HEK293 (cell line): ENCODE results near the gene DTHD1.

Source experiments
- CTCF ChIA-PET: fragments of 350-600 bp; formaldehyde crosslinking; extraction: SDS; loops from one replicate; lab custom pipeline; 2021; ENCODE audit warnings: antibody characterized with exemption; lab: Yijun Ruan, JAX
- POLR2A ChIA-PET: fragments of 300-600 bp; formaldehyde crosslinking; extraction: SDS; loops from one replicate; lab custom pipeline; 2020; ENCODE audit warnings: antibody characterized with exemption, inconsistent platforms; lab: Yijun Ruan, JAX
- H3K27ac ChIP-seq: fragments of 200-500 bp; sonication (Bioruptor generic); 2 replicates; pipeline ENCODE4 v1.5.1; 2014; ENCODE audit warnings: low read depth, low read length, control low read depth, inconsistent platforms; ENCODE audit errors: extremely low read depth
- H3K36me3 ChIP-seq, 2 experiments: fragments of 200-500 bp in 1 of 2; sonication (Bioruptor generic) in 1 of 2; 1 replicate in 1 of 2; 2 replicates in 1 of 2; pipeline ENCODE4 v1.5.1; 2014 to 2017; ENCODE audit warnings: inconsistent platforms in 2 of 2, low read length in 2 of 2; ENCODE audit not compliant: control insufficient read depth in 2 of 2, insufficient read depth in 1 of 2
- H3K4me1 ChIP-seq: fragments of 200-500 bp; sonication (Bioruptor generic); 2 replicates; pipeline ENCODE4 v1.5.1; 2014; ENCODE audit warnings: mild to moderate bottlenecking, low read length, inconsistent platforms; ENCODE audit not compliant: control insufficient read depth, insufficient read depth
- H3K4me3 ChIP-seq: 2 replicates; pipeline ENCODE4 v1.5.1; 2011; ENCODE audit warnings: low read depth, mild to moderate bottlenecking, control low read depth, low read length, moderate library complexity
- H3K9me3 ChIP-seq: fragments of 200-500 bp; sonication (Bioruptor generic); 2 replicates; pipeline ENCODE4 v1.5.1; 2014; ENCODE audit warnings: low read depth, low read length, inconsistent platforms; ENCODE audit not compliant: control insufficient read depth, insufficient read depth
- EGR2 ChIP-seq: fragments of 450-650 bp; formaldehyde crosslinking; IDR thresholded peaks from 2 replicates; pipeline ENCODE4 v1.5.1; 2016; ENCODE audit warnings: low read depth, missing biosample characterization, missing genetic modification characterization
- GLIS2 ChIP-seq: fragments of 450-650 bp; formaldehyde crosslinking; IDR thresholded peaks from 2 replicates; pipeline ENCODE4 v1.5.1; 2016; ENCODE audit warnings: missing biosample characterization, missing genetic modification characterization
- KLF8 ChIP-seq: fragments of 450-650 bp; formaldehyde crosslinking; IDR thresholded peaks from 2 replicates; pipeline ENCODE4 v1.5.1; 2016; ENCODE audit warnings: missing biosample characterization, missing genetic modification characterization
- ZBTB21 ChIP-seq: fragments of 450-650 bp; formaldehyde crosslinking; IDR thresholded peaks from 2 replicates; pipeline ENCODE4 v1.5.1; 2017; ENCODE audit warnings: missing biosample characterization, missing genetic modification characterization
- ZEB2 ChIP-seq: fragments of 450-650 bp; formaldehyde crosslinking; IDR thresholded peaks from 2 replicates; pipeline ENCODE4 v1.5.1; 2016; ENCODE audit warnings: missing biosample characterization, missing genetic modification characterization
- ZNF155 ChIP-seq: fragments of 450-650 bp; formaldehyde crosslinking; IDR thresholded peaks from 2 replicates; pipeline ENCODE4 v1.5.1; 2016; ENCODE audit warnings: missing biosample characterization, missing genetic modification characterization
- ZNF16 ChIP-seq: fragments of 450-650 bp; formaldehyde crosslinking; IDR thresholded peaks from 2 replicates; pipeline ENCODE4 v1.5.1; 2016; ENCODE audit warnings: low read depth, missing biosample characterization, missing genetic modification characterization
- ZNF274 ChIP-seq, 2 experiments: fragments of 200-500 bp in 1 of 2; fragments of 450-650 bp in 1 of 2; sonication (Bioruptor generic) in 1 of 2; formaldehyde crosslinking in 1 of 2; IDR thresholded peaks; 2 replicates each; pipeline versions ENCODE4 v1.5.1 to v1.6.1; 2014 to 2016; ENCODE audit warnings: borderline replicate concordance in 1 of 2, inconsistent platforms in 1 of 2, low read length in 1 of 2, missing biosample characterization in 1 of 2, missing genetic modification characterization in 1 of 2
- ZNF341 ChIP-seq: fragments of 450-650 bp; formaldehyde crosslinking; IDR thresholded peaks from 2 replicates; pipeline ENCODE4; 2016; ENCODE audit warnings: low read depth, missing biosample characterization, missing genetic modification characterization
- ZNF350 ChIP-seq: fragments of 450-650 bp; formaldehyde crosslinking; IDR thresholded peaks from 2 replicates; pipeline ENCODE4 v1.5.0; 2017; ENCODE audit warnings: missing biosample characterization, mild to moderate bottlenecking, missing genetic modification characterization
- ZNF394 ChIP-seq: fragments of 450-650 bp; formaldehyde crosslinking; IDR thresholded peaks from 2 replicates; pipeline ENCODE4 v1.5.1; 2016; ENCODE audit warnings: missing biosample characterization, missing genetic modification characterization, mild to moderate bottlenecking, moderate library complexity, borderline replicate concordance
- ZNF433 ChIP-seq: fragments of 450-650 bp; formaldehyde crosslinking; IDR thresholded peaks from 2 replicates; pipeline ENCODE4 v1.5.1; 2016; ENCODE audit warnings: missing biosample characterization, missing genetic modification characterization, low read depth
- ZNF48 ChIP-seq: fragments of 450-650 bp; formaldehyde crosslinking; IDR thresholded peaks from 2 replicates; pipeline ENCODE4 v1.5.1; 2016; ENCODE audit warnings: missing biosample characterization, missing genetic modification characterization
- ZNF529 ChIP-seq: fragments of 450-650 bp; formaldehyde crosslinking; IDR thresholded peaks from 2 replicates; pipeline ENCODE4 v1.5.1; 2017; ENCODE audit warnings: missing genetic modification characterization, missing biosample characterization; ENCODE audit not compliant: insufficient replicate concordance
- ZNF660 ChIP-seq: fragments of 450-650 bp; IDR thresholded peaks from 2 replicates; pipeline ENCODE4 v1.5.1; 2018; ENCODE audit warnings: missing biosample characterization, mild to moderate bottlenecking, missing genetic modification characterization
- ZSCAN30 ChIP-seq: fragments of 450-650 bp; IDR thresholded peaks from 2 replicates; pipeline ENCODE4 v1.5.1; 2018; ENCODE audit warnings: missing biosample characterization, mild to moderate bottlenecking, missing genetic modification characterization, moderate library complexity
- TF ChIP-seq, protein P1 (sequence below): fragments of 450-650 bp; formaldehyde crosslinking; IDR thresholded peaks from 2 replicates; pipeline ENCODE4 v1.5.1; 2016; ENCODE audit warnings: missing biosample characterization, missing genetic modification characterization
- TF ChIP-seq, protein P2 (sequence below): fragments of 450-650 bp; formaldehyde crosslinking; IDR thresholded peaks from 2 replicates; pipeline ENCODE4 v1.5.1; 2016; ENCODE audit warnings: missing biosample characterization, missing genetic modification characterization, borderline replicate concordance
- TF ChIP-seq, protein P3 (sequence below): fragments of 450-650 bp; formaldehyde crosslinking; IDR thresholded peaks from 2 replicates; pipeline ENCODE4 v1.5.1; 2016; ENCODE audit warnings: missing biosample characterization, missing genetic modification characterization
- TF ChIP-seq, protein P4 (sequence below): fragments of 450-650 bp; formaldehyde crosslinking; IDR thresholded peaks from 2 replicates; pipeline ENCODE4 v1.5.1; 2016; ENCODE audit warnings: missing biosample characterization, missing genetic modification characterization
- TF ChIP-seq, protein P5 (sequence below): fragments of 450-650 bp; formaldehyde crosslinking; IDR thresholded peaks from 2 replicates; pipeline ENCODE4; 2016; ENCODE audit warnings: missing biosample characterization, missing genetic modification characterization

The DTHD1 gene

DNA sequence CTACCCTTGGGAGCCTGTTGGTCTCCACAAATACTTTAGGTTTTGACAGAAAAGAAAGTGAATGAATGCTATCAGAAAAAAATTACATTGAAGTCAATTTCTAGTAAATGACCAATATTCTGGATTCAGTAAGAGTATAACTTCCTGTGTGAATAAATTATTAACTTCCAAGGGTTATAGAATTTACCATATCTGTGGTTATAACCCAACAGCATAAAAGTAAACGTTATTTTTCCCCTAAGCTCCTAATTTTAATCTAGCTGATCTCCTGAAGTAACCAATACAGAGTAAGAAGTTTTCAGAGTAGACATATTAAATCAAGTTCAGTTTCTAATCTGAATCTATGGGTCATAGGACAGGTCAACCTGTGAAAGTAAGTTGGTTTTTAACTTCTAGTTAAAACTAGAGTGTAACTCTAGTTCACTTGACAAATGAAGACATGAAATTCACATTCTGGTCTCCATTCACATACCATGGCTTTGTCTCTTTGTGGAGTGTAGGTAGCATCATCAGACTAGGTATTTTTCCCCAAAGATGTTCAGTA, 22.8 kb downstream of the DTHD1 start (continued):
- TF ChIP-seq, protein P1, sequence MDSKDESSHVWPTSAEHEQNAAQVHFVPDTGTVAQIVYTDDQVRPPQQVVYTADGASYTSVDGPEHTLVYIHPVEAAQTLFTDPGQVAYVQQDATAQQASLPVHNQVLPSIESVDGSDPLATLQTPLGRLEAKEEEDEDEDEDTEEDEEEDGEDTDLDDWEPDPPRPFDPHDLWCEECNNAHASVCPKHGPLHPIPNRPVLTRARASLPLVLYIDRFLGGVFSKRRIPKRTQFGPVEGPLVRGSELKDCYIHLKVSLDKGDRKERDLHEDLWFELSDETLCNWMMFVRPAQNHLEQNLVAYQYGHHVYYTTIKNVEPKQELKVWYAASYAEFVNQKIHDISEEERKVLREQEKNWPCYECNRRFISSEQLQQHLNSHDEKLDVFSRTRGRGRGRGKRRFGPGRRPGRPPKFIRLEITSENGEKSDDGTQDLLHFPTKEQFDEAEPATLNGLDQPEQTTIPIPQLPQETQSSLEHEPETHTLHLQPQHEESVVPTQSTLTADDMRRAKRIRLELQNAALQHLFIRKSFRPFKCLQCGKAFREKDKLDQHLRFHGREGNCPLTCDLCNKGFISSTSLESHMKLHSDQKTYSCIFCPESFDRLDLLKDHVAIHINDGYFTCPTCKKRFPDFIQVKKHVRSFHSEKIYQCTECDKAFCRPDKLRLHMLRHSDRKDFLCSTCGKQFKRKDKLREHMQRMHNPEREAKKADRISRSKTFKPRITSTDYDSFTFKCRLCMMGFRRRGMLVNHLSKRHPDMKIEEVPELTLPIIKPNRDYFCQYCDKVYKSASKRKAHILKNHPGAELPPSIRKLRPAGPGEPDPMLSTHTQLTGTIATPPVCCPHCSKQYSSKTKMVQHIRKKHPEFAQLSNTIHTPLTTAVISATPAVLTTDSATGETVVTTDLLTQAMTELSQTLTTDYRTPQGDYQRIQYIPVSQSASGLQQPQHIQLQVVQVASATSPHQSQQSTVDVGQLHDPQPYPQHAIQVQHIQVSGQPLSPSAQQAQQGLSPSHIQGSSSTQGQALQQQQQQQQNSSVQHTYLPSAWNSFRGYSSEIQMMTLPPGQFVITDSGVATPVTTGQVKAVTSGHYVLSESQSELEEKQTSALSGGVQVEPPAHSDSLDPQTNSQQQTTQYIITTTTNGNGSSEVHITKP (tag by site-specific recombination): no peak
- TF ChIP-seq, protein P2, sequence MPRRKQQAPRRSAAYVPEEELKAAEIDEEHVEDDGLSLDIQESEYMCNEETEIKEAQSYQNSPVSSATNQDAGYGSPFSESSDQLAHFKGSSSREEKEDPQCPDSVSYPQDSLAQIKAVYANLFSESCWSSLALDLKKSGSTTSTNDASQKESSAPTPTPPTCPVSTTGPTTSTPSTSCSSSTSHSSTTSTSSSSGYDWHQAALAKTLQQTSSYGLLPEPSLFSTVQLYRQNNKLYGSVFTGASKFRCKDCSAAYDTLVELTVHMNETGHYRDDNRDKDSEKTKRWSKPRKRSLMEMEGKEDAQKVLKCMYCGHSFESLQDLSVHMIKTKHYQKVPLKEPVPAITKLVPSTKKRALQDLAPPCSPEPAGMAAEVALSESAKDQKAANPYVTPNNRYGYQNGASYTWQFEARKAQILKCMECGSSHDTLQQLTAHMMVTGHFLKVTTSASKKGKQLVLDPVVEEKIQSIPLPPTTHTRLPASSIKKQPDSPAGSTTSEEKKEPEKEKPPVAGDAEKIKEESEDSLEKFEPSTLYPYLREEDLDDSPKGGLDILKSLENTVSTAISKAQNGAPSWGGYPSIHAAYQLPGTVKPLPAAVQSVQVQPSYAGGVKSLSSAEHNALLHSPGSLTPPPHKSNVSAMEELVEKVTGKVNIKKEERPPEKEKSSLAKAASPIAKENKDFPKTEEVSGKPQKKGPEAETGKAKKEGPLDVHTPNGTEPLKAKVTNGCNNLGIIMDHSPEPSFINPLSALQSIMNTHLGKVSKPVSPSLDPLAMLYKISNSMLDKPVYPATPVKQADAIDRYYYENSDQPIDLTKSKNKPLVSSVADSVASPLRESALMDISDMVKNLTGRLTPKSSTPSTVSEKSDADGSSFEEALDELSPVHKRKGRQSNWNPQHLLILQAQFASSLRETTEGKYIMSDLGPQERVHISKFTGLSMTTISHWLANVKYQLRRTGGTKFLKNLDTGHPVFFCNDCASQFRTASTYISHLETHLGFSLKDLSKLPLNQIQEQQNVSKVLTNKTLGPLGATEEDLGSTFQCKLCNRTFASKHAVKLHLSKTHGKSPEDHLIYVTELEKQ (tag by site-specific recombination): no peak
- TF ChIP-seq ZNF155: no peak

DNA sequence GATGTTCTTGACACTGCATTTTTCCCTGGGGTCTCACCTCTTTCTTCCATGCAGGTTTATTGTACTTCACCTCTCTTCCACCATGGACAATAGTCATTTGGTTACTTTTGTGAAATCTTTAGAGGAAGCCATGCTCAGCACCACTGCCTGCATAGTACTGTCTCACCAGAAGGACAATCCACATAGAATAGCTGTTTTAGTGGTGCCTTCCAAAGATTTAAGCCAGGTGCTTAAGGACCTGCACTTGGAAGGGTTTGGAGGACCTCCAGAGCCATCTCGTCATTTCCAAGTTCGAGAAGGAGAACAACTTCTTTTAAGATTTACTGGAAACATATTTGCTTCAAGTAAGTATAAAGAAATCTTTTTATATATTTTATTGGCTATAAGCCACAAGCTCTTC, 26.7 kb downstream of the DTHD1 start:
- H3K36me3 ChIP-seq: no peaks in the 10 kb centered on the region
- H3K9me3 ChIP-seq: no peaks in the 10 kb centered on the region
- ChIA-PET POLR2A (no interaction called here), CTCF (no interaction called here)
- no peak overlapping the region for H3K27ac ChIP-seq
- H3K4me3 ChIP-seq: no peak overlapping the region
- H3K4me1 ChIP-seq: no peaks in the 10 kb centered on the region
- TF ChIP-seq ZBTB21 (tag by site-specific recombination) (no peak), ZNF529 (no peak), ZNF394 (tag by site-specific recombination) (no peak), ZNF350 (no peak), ZNF660 (tag by site-specific recombination) (no peak), ZNF16 (tag by site-specific recombination) (no peak), ZNF274 (IDR thresholded peaks at IDR 0.05; ENCODE audit: low read length) (no peak), ZNF274 (tag by site-specific recombination; IDR thresholded peaks at IDR 0.05; ENCODE audit: borderline replicate concordance) (no peak), ZSCAN30 (no peak), ZNF48 (tag by site-specific recombination) (no peak), GLIS2 (tag by site-specific recombination) (no peak), KLF8 (tag by site-specific recombination) (no peak), EGR2 (no peak), ZNF341 (tag by site-specific recombination) (no peak), ZEB2 (no peak), ZNF433 (tag by site-specific recombination) (no peak)
- TF ChIP-seq, protein P3, sequence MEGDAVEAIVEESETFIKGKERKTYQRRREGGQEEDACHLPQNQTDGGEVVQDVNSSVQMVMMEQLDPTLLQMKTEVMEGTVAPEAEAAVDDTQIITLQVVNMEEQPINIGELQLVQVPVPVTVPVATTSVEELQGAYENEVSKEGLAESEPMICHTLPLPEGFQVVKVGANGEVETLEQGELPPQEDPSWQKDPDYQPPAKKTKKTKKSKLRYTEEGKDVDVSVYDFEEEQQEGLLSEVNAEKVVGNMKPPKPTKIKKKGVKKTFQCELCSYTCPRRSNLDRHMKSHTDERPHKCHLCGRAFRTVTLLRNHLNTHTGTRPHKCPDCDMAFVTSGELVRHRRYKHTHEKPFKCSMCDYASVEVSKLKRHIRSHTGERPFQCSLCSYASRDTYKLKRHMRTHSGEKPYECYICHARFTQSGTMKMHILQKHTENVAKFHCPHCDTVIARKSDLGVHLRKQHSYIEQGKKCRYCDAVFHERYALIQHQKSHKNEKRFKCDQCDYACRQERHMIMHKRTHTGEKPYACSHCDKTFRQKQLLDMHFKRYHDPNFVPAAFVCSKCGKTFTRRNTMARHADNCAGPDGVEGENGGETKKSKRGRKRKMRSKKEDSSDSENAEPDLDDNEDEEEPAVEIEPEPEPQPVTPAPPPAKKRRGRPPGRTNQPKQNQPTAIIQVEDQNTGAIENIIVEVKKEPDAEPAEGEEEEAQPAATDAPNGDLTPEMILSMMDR (tag by site-specific recombination): no peak
- TF ChIP-seq, protein P2 (tag by site-specific recombination): no peak
- TF ChIP-seq, protein P4, sequence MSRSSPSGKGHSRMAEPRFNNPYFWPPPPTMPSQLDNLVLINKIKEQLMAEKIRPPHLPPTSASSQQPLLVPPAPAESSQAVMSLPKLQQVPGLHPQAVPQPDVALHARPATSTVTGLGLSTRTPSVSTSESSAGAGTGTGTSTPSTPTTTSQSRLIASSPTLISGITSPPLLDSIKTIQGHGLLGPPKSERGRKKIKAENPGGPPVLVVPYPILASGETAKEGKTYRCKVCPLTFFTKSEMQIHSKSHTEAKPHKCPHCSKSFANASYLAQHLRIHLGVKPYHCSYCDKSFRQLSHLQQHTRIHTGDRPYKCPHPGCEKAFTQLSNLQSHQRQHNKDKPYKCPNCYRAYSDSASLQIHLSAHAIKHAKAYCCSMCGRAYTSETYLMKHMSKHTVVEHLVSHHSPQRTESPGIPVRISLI: no peak
- TF ChIP-seq, protein P5, sequence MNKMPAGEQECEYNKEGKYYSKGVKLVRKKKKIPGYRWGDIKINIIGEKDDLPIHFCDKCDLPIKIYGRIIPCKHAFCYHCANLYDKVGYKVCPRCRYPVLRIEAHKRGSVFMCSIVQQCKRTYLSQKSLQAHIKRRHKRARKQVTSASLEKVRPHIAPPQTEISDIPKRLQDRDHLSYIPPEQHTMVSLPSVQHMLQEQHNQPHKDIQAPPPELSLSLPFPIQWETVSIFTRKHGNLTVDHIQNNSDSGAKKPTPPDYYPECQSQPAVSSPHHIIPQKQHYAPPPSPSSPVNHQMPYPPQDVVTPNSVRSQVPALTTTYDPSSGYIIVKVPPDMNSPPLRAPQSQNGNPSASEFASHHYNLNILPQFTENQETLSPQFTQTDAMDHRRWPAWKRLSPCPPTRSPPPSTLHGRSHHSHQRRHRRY (tag by site-specific recombination): no peak
